ENCODE measurements around the gene RIPK3. TPM values are rescaled to one million over a fixed set of nuclear protein-coding genes. Genes with fewer than 3 reads are reported as not detected.

Gene RIPK3
- polyA plus RNA-seq, 1 of the 3 experiments (the other 2 are of a cell fraction): not detected

GRCh38 chr14:24365600-24366412, 26.0 kb upstream of the RIPK3 start:
- WGBS (ENCODE audit: low lambda C conversion rate): 8% methylated on average over 28 of the region's 28 CpGs
- no peaks in the 10 kb centered on the region for H3K79me2 ChIP-seq (ENCODE audit: insufficient read depth)
- H3K4me1 ChIP-seq (ENCODE audit: control insufficient read depth in 1 of 2, insufficient read depth in 2 of 2, low read depth in 1 of 2, low read length in 1 of 2): peaks cover 14 to 25% of the 10 kb centered on the region in 2 experiments; a peak in 3 of 4 replicates

More at GRCh38 chr14:24365600-24366412, 26.0 kb upstream of the RIPK3 start:
- peak overlapping the region; percentile 100 for H3K4me2 ChIP-seq
- H3F3A ChIP-seq (replicated peaks; ENCODE audit: insufficient read depth): peaks cover 23% of the 10 kb centered on the region
- no peaks in the 10 kb centered on the region for H3K9me3 ChIP-seq
- TF ChIP-seq ELF1 (IDR thresholded peaks at IDR 0.05): no peak
- TF ChIP-seq CTCF (IDR thresholded peaks at IDR 0.05): peak; percentile 93
- no peak for TF ChIP-seq YY1 (IDR thresholded peaks at IDR 0.05; ENCODE audit: low read depth)
- no peak for TF ChIP-seq REST (IDR thresholded peaks at IDR 0.05; ENCODE audit: low read depth, low read length)
- TF ChIP-seq FOSL2 (IDR thresholded peaks at IDR 0.05; ENCODE audit: borderline replicate concordance, low read depth): peak; percentile 5; the same call in 1 of the 2 replicates
- peak; percentile 35; the same call in 1 of the 2 replicates for TF ChIP-seq MAX (IDR thresholded peaks at IDR 0.05; ENCODE audit: low read depth)
- peak; percentile 94 for TF ChIP-seq SMC3 (IDR thresholded peaks at IDR 0.05; ENCODE audit: low read depth, low read length)
- no peak for TF ChIP-seq TEAD4 (IDR thresholded peaks at IDR 0.05; ENCODE audit: borderline replicate concordance, insufficient read depth)
- TF ChIP-seq SIN3A (IDR thresholded peaks at IDR 0.05; ENCODE audit: borderline replicate concordance, low read depth, low read length): peak; percentile 63; the same call in 1 of the 2 replicates
- TF ChIP-seq PBX3 (IDR thresholded peaks at IDR 0.05): 0 out of 2 replicates have a peak, but pooled peaks have one; percentile 4
- 0 out of 2 replicates have a peak, but pooled peaks have one; percentile 52 for TF ChIP-seq RCOR1 (IDR thresholded peaks at IDR 0.05; ENCODE audit: low read length)
- TF ChIP-seq TCF12 (IDR thresholded peaks at IDR 0.05): 0 out of 2 replicates have a peak, but pooled peaks have one; percentile 7
- TF ChIP-seq USF1 (IDR thresholded peaks at IDR 0.05; ENCODE audit: borderline replicate concordance, low read depth): no peak
- TF ChIP-seq MXI1 (IDR thresholded peaks at IDR 0.05; ENCODE audit: low read depth, low read length): peak; percentile 59; the same call in 1 of the 2 replicates
- TF ChIP-seq RAD21 (IDR thresholded peaks at IDR 0.05; ENCODE audit: low read length): peak; percentile 81
- no peak for TF ChIP-seq EP300 (IDR thresholded peaks at IDR 0.05; ENCODE audit: borderline replicate concordance in 1 of 2, low read depth in 1 of 2, low read length in 1 of 2)
- TF ChIP-seq NRF1 (IDR thresholded peaks at IDR 0.05; ENCODE audit: low read depth, low read length): peak; percentile 19; the same call in 1 of the 2 replicates
- peak; percentile 23 for TF ChIP-seq CHD2 (IDR thresholded peaks at IDR 0.05; ENCODE audit: low read length, partially characterized antibody)
- ChIA-PET POLR2A (interaction anchor here (0.6 to 2.3 kb wide), 10 partner anchors 13 to 132 kb away, joined by 3 to 37 read pairs (median 4); partner anchors contain the start of genes CBLN3, KHNYN, NYNRIN and SDR39U1), CTCF (interaction anchor here (0.7 to 2.4 kb wide), 41 partner anchors 9 to 142 kb away, joined by 3 to 275 read pairs (median 7); partner anchors contain the start of genes CBLN3, CIDEB, KHNYN and LTB4R2)
- peak; percentile 79 for DNase-seq
- peak overlapping the region; percentile 85 to 86 for H3K4me3 ChIP-seq (ENCODE audit: low read depth in 2 of 2, low read length in 1 of 2)
- H3K9ac ChIP-seq: peak overlapping the region; percentile 62
- H3K36me3 ChIP-seq (replicated peaks in 1 of 2; ENCODE audit: control insufficient read depth in 1 of 2, insufficient read depth in 2 of 2, low read length in 1 of 2): no peaks in the 10 kb centered on the region
- no peaks in the 10 kb centered on the region for H3K9me2 ChIP-seq
- peak overlapping the region; percentile 93 for H2AFZ ChIP-seq (ENCODE audit: low read depth)
- H3K27ac ChIP-seq (ENCODE audit: low read depth in 2 of 2, low read length in 1 of 2): peak overlapping the region; percentile 93 to 99
- no peaks in the 10 kb centered on the region for H3K27me3 ChIP-seq (ENCODE audit: insufficient read depth)
- H4K20me1 ChIP-seq (ENCODE audit: insufficient read depth): no peaks in the 10 kb centered on the region

Data from SK-N-SH (cell line).